ENCODE measurements around the gene SGCA.
A peak's percentile ranks its signal among the peaks of the same experiment; 100 is the strongest.

SGCA gene

DNA sequence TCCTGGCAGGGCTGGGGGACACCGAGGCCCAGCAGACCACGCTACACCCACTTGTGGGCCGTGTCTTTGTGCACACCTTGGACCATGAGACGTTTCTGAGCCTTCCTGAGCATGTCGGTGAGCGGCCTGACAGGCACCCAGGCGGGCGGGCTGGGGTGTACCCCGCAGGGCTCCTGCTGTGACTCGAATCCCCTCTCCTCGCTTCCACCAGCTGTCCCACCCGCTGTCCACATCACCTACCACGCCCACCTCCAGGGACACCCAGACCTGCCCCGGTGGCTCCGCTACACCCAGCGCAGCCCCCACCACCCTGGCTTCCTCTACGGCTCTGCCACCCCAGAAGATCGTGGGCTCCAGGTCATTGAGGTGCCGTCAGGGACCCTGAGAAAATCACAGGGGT lies 1.6 kb downstream of the SGCA start:
- DNase-seq: no peak

DNA sequence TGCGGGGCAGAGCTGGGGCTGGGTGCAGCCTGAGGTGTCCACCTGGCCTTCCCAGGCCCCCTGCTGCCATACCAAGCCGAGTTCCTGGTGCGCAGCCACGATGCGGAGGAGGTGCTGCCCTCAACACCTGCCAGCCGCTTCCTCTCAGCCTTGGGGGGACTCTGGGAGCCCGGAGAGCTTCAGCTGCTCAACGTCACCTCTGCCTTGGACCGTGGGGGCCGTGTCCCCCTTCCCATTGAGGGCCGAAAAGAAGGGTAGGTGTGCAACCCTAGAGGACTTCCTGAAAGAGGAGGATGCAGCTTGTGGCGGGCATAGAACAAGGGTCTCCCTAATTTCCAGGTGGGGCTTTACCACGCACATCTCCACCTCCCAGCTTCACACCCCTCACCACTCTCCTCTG lies 2.5 kb downstream of the SGCA start:
- no peak for DNase-seq

DNA sequence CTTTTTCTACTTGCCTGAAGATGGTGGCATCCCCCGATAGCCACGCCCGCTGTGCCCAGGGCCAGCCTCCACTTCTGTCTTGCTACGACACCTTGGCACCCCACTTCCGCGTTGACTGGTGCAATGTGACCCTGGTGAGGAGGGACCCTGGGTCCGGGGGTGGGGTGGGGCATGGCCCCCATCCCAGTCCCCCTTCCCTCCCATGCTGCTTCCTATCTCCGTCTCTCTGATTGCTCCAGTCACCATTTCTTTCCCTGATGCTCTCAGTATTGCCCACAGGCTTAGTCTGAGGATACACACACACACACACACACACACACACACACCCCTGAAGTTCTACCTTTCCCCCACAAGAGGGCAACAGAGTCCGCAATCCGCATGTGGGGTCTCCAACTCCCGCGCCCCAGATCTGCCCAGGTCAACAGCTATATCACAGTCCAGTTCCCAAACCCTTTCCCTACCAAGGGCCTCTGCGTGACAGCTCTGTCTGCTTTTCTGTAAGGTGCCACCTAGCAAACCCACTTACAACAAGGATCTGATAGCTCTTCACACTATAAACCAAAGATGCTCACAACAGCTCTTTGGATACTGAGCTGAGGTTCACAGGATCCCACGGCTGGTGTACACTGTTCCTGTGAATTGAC lies 3.4 kb downstream of the SGCA start:
- DNase-seq: peak; percentile 79

DNA sequence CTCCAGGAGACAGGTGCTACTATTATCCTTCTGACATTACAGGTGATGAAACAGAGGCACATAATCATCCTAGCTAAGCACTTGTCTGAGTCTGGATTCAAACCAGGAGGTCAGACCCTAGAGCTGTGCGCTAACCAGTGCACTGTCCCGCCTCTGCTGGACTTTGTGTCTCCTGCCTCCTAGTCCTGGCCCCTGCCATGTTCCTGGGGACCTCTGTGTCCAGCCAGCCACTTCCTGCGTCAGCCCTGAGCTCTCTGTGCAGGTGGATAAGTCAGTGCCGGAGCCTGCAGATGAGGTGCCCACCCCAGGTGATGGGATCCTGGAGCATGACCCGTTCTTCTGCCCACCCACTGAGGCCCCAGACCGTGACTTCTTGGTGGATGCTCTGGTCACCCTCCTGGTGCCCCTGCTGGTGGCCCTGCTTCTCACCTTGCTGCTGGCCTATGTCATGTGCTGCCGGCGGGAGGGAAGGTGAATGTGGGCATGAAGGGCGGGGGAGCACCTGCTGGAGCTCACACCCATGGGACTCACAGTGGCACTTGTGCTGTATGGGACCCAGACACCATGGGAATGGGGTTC lies 4.2 kb downstream of the SGCA start:
- DNase-seq: no peak

DNA sequence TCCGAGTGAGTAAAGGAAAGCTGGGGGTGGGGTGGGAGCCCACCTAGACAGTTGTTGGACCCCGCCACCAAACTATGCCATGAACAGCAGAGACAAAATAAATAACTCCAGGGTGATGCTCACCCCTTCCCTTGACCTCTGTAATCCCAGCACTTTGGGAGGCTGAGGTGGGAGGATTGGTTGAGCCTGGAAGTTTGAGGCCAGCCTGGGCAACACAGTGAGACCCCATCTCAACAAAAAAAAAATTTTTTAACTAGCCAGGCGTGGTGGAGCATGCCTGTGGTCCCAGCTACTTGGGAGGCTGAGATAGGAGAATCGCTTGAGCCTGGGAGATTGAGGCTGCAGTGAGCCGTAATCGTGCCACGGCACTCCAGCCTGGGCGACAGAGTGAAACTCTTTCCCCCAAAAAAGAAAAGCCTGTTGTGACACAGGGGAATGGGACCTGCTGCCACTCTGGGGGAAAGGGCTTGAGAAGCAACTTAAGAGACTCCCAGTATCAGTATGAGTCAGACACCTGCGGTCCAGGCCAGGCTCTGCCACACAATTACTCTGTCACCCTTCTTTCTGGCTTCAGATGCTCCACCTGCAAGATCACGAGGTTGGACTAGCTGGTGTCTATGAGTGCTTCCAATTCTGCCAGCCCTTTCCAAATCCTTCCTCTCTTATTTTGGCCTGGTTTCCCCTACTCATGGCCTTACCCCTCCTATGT lies 5.0 kb downstream of the SGCA start:
- DNase-seq: no peak

DNA sequence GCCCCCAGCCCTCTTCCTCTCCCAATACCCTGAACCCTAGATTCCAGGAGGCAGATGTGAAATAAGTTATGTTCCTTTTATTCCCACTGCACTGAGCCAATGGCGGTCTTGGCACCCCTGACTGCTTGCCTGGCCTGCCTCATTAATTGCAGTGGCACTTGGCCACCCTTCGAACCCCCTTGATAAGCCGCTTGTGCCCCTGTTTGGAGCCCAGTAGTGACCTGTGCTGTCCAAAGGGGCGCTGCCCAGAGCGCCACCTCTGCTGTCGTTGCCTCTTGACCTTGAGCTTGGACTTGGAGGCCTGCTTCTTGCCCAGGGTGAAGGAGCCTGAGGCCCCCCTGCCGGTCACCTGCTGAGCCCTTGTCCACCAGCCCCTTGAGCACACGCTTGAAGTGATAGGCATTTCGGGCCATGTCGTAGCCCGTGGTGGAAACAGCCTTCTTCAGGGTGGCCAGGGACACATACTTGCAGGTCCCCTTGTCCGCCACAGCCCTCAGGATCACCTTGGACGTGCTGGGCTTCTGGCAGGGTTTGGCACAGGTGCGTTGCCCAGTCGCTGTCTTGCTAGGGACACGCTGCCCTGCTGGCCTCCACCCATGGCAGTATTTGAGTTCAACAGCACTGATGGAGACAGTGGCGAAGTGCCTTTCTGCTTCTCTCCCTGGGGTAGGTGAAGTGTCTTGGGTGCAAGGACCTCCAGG lies 5.7 kb downstream of the SGCA start:
- no peak for DNase-seq

DNA sequence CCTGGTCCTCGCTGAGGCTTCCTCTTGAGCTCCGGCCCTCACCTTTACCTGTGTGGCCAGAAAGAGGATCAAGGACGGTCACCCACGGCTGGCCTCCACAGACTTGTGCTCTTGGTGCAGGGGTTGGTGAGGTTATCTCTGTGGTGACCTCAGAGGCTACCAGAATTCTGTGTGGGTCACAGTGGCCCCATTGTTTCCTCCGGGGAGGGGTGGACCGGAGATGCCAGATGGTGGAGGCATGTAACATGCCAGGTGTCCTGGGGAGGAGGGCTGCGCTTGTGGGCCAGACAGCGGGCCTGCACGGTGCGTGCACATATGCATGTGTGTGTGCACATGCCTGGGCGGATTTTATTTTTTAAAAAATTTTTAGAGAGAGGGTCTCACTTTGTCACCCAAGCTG lies 6.3 kb downstream of the SGCA start:
- DNase-seq: no peak

DNA sequence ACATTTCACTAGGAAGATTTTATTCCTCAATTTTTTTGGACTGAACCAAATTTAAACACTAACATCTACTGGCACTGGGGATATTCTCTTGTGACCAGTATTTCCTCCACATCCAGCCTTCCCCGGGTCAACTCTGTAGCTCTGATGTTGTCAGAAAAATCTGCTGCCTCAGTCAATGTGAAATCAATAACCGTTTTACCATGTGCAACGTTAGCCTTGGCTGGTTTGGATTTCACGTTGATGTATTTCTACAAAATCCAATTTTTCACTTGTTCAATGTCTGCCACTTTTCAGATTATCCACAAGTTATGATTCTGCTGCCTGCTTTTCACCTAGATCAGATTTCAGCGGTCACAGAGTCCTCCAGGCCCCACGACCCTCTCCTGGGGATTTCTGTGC lies 7.1 kb downstream of the SGCA start:
- no peak for DNase-seq

DNA sequence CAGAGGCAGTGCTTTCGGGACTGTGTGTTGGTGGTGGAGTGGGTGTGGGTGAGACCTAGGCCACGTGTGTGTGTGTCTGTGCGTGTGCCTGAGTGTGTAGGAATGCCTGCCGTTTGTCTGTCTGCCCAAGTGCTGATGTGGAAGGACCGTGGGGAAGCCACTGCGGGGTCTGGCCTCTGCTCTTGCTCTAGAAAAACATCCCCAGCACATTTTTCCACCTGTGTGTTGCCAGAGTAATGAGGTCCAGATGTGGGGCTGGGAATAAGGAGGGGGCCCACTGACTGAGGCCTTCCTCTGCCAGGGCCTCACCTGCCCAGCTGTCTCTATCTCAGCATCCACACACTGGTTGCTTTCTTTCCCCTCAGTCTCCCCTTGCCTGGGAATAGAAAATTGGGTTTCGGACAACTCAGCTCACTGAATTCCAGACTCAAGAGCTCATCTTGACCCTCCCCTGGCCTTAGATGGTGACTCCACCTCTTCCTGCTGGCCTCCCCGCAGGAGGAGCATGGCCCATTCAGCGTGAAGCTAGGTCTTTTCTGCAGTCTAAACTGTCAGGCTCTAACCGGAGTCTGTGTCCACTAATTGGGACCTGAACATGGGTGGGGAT lies 7.6 kb downstream of the SGCA start:
- DNase-seq: no peak

DNA sequence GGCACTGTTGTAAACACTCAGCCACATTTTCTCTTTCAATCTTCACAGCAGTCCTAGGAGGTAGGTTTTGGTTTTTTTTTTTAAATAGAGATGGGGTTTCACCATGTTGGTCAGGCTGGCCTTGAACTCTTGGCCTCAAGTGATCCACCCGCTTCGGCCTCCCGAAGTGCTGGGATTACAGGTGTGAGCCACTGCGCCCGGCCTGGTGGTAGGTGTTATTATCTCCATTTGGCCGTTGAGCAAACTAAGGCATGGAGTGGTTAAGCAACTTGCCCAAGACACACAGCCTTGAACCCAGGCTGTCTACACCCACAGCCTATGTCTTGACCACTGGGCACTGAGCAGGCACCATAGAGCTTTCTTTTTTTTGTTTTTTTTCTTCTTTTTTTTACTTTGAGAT lies 8.6 kb downstream of the SGCA start:
- DNase-seq: no peak

DNA sequence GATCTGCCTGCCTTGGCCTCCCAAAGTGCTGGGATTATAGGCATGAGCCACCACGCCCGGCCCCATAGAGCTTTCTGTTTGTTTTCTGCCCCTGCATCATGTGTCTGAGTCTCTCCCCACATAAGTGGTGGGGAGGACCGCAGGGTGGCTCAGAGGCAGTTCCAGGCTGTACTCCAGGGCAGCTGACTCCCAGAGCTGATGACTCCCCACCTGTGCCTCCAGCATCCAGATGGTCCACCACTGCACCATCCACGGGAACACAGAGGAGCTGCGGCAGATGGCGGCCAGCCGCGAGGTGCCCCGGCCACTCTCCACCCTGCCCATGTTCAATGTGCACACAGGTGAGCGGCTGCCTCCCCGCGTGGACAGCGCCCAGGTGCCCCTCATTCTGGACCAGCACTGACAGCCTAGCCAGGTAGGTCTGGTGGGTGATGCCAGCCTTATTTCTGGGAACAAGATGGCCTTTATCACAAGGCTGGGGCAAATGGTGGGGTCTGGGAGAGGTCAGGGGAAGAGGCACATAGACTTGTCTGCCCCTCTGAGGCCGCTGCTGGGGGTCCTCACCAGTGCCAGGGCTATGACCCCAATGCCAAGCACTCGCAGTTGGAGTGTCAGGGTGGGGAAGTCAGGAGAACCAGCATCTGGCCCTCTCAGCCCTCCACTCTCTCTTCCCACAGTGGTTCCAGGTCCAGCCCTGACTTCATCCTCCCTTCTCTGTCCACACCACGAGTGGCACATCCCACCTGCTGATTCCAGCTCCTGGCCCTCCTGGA lies 9.4 kb downstream of the SGCA start:
- DNase-seq: no peak

DNA sequence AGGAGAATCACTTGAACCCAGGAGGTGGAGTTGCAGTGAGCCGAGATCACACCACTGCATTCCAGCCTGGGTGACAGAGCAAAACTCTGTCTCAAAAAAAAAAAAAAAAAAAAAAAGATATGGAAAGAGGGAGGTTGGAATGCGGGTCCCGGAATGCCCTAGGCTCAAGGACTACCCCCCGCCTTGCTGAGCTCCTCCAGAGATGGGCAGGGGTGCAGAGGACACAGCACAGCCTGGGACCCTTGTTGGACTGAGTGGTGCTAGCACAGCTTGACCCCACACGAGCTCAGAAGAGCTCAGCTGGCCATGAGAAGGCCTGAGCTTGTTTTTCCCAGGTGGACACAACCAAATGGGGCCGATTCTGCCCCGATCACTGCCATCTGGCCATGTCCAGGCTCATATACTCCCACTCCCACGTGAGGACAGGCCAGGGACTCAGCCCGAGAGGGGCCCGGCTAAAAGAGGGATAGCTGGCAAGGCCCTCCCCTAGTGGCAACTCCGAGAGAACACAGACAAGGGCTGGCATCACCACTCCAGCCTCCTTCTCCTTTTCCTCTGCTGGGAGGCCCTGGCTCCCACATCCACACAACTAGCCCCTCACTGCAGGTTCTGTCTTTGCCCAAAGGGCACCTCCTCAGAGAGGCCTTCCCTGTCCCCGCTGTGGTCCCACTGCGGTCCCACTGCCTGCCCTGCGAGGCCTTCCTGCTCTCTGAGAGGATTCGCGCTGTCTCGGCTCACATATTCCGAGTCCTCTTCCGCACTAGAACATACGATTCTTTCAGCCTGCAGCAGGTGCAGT lies 11.0 kb downstream of the SGCA start:
- no peak for DNase-seq

DNA sequence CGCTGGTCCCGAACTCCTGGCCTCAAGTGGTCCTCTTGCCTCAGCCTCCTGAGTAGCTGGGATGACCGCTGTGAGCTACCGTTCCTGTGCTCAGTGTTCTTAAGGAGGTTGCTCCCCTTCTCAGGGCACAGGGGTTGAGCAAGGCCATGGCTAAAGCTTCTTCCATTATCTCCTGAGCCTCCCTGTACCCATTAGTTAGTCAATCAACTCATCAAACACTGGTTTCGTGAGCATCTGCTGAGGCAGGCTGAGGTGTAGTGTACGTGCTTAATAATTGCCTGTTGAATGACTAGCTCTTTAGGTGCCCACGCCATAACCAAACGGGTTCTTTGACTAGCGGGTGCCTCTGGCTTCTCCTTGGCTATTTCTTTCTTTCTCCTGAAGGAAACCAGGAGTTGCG lies 11.7 kb downstream of the SGCA start:
- DNase-seq: no peak

DNA sequence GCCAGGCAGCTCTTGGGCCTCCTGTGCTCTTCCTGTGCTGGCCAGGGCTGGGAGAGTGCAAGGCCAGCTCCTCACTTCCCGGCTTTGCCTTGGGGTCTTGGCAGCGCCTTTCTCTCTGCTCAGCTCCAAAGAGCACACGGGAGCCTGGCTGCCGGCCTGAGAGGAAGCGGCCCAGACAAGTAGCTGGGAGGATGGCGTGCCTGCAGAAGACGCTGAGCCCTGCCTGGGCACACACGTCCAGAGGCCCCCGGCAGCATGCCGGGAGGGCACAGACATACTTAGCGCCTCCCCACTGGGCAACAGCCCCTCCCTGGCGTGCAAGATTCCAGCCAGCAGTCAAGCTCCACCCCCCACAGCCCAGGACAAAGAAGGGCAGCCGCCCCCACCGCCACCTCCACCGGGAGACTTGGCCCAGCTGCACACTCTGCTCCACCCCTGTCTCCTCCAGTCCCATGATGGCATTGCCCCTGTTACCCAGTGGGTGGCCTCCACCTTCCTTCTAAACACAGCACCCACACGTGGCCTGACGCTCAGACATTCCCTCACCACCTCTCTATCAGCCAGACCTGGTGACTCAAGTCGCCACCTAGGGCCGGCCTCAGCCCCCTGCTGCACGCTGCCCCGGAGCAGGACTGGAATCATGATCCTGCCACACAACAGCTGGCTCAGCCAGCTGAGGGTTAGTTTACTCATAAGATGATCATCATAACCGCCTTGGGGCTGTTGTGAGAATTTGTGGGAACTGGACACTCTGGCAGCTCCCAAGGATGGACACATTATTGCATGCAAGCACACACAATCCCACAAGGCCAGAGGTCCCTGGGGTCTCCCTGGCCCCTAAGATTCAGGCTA lies 12.4 kb downstream of the SGCA start:
- peak; percentile 62 for DNase-seq

DNA sequence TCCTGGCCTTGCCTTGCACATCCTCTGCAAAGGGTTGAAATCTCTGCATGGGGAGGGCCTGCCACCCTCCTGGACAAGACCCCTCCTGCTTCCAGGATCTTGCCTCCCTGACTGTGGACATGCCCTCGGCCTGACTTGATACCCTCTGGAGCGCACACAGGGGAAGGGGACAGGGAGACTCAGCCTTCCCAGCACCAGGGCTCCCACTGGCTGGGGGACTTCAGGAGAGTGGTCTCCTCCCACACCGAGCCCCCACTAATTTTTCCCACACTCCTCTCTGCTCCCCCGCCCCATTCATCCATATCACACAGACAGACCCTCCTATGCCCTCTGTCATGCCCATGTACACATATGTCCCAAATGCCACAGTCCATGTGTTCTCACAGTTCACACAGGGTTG lies 14.3 kb downstream of the SGCA start:
- DNase-seq: no peak

DNA sequence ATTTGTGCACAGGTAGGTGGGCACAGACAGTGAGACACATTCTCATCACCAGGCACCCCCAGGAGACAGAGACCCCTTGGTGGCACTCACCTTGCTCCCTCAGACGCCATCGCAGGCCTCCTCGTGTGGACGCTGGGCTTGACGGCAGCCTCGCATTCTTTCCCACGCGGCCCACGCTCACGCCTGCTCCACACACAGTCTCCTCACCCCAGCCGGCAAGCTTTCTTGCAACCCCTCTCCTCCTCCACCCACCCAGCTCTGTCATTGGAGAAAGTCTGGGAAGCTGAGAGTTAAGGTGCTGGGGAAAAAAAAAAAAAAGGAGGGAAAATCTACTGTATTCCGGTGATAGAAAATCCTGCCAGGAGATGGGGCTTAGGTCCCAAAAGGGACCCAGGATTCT lies 14.8 kb downstream of the SGCA start:
- no peak for DNase-seq

DNA sequence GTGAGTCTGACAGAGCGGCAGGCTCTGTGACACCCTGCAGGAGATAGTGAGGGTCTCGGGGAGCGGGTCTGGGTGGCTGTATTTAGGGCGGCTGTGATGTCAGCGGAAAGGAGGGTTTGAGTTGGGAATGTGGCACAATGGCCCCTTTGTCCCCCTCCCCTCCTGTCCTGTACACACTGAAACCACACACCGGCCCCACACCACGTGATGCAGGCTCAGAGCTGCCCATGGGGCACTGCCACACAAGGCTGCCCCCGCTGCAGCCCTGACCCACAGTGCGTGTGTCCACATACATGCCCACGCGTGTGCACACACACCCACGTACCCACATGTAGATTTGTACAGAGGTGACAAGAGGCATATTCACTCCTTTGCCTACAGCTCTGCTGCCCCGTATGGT lies 15.3 kb downstream of the SGCA start:
- no peak for DNase-seq

DNA sequence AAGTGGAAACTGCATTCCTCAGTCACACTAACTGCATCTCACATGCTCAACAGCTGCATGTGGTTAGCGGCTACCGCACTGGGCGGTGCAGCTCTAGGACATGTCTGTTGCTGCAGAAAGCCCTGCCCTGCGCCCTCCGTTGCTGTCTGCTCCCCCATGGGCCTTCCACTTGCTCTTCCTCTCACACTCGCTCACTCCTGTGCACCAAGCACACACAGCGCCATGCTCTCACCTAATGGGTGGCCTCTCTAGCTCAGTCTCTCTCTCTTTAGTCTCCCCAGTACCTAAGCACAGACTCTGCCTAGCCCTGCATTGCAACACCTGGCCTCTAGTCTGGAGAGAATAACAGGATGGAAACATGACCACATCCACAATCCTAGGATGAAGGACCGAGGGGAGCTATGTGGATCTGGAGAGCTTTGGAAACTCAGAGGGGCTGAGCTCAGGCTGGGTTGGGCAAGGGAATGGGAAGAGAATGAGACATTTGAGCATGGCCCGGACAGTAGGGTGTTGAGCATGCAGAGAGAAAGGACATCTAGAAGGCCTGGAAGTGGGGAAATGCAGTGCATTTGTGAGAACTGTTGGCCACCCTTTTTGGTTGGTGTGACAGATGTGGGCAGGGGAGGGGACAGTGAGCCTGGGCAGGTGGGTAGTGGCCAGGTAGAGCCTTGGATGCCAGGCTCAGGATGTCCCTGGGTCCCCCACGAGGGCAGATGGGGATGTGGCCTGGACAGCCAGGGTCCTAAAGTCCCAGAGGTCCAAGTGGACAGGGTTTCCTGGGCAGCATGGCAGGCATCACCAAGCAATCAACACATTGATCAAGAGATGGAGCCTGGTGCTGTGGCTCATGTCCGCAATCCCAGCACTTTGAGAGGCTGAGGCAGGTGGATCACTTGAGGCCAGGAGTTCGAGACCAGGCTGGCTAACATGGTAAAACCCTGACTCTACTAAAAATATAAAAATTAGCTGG lies 16.1 kb downstream of the SGCA start:
- DNase-seq: no peak

DNA sequence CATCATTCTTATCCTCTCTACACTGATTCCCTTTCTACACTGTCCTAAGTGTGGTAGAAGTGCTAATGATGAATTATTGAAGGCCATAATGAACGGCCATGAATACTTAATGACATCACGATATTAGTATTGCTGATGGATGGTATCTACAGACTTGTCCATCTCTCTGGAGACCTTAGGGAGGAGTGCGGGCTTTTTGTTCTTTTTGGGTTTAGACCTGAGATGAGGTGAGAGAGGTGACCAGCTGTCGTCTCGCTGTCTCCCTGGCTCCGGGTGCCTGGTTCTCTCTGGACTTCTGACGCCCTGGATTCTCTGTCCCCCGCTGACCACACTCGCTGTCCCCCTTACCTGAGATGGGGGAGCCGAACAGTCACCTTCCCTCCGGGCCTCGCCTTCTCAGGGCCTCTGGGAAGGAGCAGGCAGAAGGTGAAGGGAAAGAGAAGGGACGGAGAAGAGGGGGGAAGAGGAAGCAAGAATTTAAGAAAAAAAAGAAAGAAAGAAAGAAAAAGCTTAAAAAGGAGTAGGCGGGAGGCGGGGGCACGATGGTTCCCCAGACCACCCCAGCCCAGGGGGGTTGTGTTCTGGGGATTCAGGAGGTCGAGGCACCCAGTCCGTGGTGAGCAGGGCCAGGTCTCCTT lies 17.1 kb downstream of the SGCA start:
- no peak for DNase-seq

Data from CD4-positive, alpha-beta T cell treated with Interleukin-12 subunit alpha and Interleukin-12 subunit beta, for 1 hour (primary cell).